A673 (cell line): ENCODE data around the gene HERPUD2.

Experiments
- CTCF ChIP-seq: fragments of 300-800, 200-600 bp; sonication (generic); conservative IDR thresholded peaks from 2 replicates; pipeline ENCODE4 v1.5.1; 2017; ENCODE audit warnings: low read depth, mild to moderate bottlenecking, antibody characterized with exemption, low read length, moderate library complexity, mixed read lengths
- EZH2 ChIP-seq: fragments of 200-600 bp; sonication (generic); IDR thresholded peaks from 2 replicates; pipeline ENCODE4 v1.6.1; 2017; ENCODE audit warnings: borderline replicate concordance, low read depth, mild to moderate bottlenecking, mixed read lengths, antibody characterized with exemption, low read length; ENCODE audit not compliant: poor library complexity, severe bottlenecking

GRCh38 chr7:35714407-35714806 is 19.5 kb upstream of the HERPUD2 start:
- TF ChIP-seq CTCF (no peak), EZH2 (no peak)
